NCI-H526 (cell line): ENCODE results near the gene ATP8A2.

Source experiments
- DNase-seq, 2 experiments: peaks; one replicate each; lab custom pipeline; 2025; lab: John Stamatoyannopoulos, UW

Gene ATP8A2

DNA sequence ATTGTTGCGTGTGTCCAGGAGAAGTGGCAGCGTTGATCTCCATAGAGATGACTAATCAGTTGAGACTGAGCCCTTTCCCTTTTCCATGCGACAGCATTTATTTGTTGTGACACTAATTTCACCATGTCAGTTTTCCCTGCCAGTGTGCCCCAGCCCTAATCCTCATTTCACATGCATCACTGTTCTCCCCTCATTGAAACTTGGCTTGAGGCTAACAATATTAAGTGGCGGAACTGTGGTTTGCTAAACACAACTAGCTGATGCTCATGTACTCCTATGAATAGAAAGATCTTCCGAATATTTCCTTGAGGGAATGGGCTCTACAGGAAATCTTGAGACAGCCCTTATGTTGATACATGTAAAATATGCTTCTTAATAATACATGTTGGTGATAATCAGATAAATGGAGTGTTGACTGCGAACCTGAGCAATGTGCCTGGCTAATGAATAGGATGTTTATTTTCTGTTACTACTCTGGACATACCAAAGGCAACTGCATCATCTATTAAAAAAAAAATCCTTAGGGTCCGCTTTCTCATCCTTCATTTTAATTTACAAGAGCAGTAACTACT is 258.6 kb downstream of the ATP8A2 start:
- peak; percentile 15 to 38 for DNase-seq

DNA sequence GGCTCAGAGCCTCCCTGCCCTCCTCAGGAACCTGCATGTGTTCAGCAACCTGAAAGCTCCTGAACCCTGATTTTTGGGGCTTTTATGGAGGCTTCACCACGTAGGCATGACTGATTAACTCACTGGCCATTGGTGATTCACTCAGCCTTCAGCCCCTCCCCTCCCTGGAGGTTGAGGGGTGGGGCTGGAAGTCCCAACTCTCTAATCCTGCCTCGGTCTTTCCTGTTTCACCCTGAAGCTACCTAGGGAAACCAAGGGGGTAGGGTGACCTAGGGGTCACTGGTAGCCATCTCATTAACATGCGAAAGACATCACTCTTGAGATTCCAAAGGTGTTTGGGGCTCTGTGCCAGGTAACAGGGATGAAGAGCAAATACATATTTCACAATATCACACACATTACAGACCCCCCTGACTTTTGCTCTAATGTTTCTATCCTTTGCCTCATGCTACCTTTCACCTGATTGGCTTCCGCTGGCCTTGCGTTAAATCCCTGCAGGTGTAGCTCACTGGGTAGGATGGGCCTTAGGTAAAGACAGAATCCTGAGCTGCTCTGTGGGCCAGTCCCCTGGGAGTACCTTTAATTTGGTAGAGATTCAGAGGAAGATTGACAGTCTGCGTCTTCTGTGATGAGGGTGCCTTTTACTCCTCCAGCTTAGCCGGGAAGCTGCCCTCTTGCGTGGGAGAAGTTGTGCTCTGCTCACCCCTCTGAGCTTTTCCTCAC is 260.6 kb downstream of the ATP8A2 start:
- DNase-seq: no peak

DNA sequence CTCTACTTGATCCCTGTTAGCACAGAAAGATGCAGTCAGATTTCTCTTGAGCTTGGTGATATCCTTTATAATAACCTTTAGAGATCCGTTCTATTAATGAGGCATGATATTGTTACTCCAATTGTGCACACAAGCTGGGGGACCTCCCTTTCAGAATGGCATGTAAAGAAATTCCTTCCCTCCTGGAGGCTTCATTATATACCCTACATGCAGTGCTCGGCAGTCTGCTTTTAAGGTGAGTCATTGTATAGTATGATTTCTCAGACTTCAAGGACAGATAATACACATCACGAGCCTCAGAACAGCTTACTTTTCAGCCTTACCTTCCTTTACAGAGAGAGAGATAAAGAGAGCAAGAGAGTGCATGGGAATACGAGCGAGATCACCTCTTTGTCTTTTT is 261.3 kb downstream of the ATP8A2 start:
- no peak for DNase-seq

DNA sequence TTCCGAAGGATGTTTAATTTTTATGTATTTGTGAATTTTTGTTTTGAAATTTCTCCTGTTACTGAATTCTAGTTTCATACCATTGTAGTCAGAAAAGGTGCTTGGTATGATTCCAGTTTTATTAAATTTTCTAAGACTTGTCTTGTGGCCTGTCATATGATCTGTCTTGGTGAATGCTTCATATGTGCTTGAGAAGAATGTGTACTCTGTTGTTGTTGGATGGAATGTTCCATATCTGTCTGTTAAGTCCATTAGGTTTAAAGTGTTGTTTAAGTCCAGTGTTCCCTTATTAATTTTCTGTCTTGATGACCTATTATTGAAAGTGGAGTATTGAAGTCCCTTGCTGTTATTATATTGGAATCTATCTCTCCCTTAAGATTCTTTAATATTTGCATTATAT is 273.9 kb downstream of the ATP8A2 start:
- DNase-seq: no peak

DNA sequence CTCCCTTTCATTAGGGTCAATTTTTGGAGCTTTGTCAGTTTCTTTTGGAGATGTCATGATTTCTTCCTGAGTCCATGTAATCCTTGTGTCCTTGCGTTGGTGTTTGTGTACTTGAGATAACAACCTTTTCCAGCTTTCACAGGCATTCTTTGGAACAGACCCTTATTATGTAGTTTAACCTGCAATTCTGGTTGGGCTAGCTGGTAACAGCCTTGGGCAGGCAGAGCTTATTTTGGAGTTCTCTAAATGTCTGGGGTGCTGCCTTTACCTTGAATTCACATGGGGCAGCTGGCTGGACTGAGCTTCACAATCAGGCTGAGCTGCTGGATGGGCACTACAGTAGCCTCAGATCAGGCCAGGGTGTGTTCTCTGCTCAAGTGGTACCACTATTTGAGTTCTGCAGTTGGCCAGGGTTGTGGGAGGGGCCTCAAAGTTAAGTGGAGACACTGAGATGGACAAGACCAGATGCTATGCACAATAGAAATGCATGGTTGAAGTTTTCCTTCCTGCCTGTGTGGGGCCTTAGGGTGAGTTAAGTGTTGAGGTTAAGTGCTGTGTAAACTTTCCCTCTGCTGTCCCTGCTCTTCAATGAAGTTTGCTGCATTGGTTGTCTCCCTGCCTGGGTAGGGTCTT is 277.3 kb downstream of the ATP8A2 start:
- no peak for DNase-seq

DNA sequence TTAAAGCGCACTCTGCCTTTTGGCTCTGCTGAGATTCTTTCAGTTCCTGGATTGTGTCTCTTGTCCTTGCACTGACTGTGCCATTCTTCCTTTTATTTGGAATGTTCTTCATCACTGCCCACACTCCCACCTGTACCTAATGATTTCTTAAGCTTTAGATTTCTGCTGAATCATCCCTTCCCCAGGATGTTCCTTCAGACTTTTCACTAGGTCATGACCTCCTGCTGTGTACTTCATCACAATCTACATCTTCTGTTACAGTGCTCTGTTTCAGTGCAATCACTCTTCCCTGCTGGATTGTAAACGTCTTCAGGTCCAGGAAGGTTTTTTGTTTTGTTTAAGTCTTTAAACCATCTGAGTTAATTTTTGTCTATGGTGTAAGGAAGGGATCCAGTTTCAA is 281.0 kb downstream of the ATP8A2 start:
- DNase-seq: no peak

DNA sequence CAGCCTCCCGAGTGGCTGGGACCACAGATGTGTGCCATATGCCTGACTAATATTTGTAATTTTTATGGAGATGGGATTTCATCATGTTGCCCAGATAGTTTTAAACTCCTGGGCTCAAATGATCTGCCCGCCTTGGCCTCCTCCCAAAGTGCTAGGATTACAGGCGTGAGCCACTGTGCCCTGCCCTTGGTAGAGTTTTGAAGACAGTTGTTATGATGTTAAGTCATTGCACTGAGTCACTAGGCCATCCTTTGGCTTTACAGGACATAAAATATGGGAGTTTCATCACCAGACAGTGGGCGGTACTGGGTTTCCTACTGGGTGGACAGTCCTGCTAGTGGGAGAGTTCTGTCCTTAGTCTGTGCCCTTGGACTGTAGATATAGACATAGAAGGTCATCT is 282.5 kb downstream of the ATP8A2 start:
- no peak for DNase-seq

DNA sequence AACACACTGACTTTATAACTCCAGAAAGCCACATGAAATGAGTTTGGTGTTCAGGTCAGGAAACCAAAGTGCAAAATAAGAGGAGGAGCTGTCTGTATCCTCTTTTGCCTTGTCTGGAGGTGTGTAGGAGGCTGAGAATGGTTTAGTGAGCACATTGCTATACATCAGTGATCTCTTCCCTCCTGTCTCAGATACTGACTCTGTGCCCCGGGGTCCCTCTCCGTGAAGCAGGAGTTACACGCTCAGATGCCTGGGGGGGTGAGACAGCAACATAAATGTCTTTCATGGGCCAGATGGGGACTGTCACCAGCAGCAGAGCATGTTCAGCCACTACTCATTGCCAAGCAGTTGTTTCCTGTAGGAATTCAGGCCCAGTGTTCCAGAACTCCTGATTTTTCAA is 285.4 kb downstream of the ATP8A2 start:
- no peak for DNase-seq

DNA sequence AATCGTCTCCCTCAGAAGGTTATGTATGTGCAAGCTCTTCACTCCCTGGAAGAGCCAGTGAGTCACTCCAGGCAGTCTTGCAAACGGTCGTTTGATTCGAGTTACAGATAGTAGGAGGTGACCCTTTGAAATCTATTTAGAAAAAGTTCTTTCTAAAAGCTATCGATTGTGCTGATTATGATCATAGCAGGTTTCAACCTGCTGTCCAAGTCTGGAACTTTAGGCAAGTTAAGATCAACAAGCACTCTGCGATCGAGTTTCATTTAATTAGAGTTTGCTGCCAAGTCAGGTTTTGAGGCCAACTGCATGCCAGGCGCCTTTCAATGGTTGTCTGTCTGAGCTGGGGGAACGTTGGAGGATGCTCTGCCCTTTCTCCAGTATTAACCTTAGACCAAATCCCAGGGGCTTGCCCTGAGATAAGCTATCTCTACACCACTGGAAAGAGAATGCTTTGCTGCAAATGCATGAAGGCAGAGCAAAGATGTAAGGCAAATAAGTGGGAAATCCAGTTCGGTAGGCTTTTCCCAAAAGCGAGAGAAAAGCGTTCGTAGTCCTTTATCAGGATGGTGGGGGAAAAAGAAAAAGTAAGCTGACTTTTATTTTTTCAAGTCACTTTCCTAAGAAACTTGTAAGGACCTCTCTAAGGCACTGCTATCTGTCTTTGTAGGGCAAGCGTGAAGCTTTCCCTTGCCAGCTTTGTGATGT is 287.5 kb downstream of the ATP8A2 start:
- DNase-seq: peak; percentile 79

DNA sequence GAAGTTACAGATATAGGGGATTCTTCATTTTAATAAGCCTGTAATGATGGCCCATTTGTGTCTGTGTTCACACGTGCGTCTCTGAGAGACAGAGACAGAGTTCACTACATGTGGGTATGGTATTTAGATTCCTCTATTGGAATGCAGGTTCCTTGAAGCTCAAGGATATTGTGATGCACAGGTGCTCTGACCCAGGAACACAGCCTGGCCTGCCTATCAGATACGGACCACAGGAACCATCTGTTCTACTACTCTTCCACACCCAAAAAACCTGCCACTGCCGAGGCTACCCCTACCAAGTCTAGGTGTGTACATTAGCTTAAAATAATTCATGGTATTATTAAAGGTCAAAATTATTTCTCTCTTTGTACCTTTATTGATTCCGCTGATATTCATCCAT is 289.2 kb downstream of the ATP8A2 start:
- DNase-seq: no peak

DNA sequence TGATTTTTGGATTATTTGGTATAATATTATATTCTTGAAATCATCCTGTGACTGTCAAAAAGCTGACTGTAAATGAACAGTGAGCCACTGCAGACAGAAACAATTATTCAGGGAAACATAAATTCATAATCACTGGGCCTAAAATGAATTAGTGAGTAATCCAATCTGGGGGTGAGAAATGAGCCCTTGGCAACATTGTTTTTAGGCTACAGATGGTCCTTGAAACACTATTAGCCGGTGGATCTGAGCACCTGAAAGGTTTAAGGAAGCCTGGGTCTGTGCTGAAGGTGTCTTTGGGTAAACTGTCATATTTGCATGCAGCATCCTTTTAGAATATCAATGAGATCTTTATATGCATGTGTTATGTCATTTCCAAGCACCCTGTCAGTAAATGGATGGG is 290.7 kb downstream of the ATP8A2 start:
- DNase-seq: peak in 1 of 2 experiments; percentile 78

DNA sequence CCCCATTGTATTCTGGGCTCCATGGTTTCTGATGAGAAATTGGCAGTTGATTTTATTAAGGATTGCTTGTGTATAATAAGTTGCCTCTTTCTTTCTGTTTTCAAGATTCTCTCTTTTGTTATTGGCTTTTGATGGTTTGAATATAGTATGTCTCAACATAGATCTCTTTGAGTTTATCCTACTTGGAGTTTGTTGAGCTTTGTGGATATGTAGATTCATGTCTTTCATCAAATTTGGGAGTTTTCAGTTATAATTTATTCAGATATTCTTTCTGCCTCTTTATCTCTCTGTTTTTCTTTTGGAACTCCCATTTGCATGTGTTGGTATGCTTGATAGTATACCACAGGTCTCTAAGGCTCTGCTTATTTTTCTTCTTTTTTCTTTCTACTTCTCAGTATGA is 296.6 kb downstream of the ATP8A2 start:
- DNase-seq: no peak

DNA sequence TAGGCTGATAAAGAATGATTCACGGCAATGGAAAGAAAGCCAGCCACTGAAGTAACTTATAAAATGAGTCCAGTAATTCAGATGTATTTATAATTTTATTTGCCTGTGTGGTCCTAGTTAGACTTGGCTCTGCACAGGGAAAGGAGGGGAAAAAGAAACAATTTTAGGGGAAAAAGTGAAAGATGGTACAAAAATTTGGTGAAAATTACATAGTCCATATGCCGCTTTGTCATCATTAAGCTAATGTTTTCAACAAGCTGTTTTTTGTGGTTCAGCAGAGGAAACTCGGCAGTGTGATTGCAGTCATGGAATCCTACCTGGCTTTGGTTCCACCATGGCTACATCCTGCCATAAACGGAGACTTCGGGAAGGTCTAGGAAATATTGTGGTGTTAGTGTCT is 301.9 kb downstream of the ATP8A2 start:
- DNase-seq: no peak

DNA sequence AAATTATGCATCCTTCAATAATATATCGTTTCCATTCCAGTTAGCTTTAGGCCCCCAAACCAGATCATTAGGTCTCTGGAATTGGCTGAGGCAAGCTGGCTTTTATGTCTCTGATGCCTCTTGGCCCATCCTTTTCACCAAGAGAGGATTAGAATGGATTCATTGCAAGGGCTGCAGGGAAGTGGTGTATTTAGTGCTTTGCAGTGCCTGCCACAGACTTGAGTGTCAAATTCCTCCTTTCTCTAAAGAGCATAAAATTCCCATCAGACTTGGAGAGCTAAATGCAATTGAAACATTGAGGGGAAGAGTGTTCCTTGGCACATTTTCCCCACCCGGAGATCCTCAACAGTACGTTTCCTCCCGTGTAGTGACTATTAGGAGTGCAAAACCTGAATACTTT is 302.6 kb downstream of the ATP8A2 start:
- DNase-seq: no peak

DNA sequence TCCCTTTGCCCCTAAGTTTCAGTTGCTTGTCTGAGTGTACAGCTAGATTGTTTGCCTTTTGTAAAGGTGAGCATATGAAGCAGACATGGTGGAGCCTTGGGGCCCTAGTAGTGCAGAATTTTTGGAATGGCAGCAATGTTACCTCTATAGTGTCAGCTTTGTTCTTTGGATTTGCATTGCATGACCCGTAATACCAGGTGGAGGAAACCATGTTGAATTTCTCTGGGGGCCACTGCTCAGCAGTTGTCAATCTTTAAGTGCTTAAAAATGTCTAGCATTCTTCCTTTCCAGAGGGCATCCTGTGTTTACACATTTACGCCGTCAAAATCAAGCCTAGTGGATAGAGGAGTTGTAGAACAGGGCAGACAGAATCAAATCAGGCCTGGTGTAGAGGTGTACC is 303.3 kb downstream of the ATP8A2 start:
- no peak for DNase-seq

DNA sequence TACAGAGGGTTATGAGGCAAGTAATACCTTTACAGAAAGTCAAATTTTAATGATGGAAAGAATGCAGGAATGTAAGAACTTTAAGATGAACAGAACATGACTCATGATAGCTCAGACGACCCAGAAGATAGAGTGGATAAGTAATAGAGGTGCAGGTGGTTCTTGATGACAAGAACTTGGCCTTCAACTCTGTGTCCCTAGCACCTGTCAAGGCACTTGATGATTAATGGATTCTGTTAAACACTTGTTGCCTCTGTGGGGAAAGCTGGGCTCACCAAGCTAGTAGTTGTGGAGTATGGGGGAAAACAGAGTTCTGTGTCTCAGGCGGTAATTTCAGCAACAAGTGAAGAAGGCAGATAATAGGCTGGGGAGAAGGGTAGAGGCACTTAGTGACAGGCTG is 306.2 kb downstream of the ATP8A2 start:
- no peak for DNase-seq

DNA sequence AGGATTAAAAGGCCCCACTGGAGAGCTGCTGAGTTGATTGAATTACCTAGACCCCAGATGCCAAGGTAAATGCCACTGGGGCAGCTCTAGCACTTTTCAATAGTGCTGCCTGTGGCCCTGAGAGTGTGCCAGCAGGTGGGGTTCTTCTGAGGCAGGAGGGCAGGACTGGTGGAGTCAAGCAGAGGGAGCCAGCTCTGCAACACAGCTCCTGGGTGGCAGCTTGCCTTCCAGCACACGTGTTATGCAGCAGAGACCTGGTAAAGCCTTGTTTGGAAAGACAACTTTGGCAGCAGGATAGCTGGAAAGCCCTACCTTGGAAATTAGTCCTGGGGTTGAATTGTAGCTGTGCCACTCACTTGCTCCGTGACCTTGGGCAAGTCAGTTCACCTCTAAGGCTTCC is 306.6 kb downstream of the ATP8A2 start:
- DNase-seq: peak in 1 of 2 experiments; percentile 55

DNA sequence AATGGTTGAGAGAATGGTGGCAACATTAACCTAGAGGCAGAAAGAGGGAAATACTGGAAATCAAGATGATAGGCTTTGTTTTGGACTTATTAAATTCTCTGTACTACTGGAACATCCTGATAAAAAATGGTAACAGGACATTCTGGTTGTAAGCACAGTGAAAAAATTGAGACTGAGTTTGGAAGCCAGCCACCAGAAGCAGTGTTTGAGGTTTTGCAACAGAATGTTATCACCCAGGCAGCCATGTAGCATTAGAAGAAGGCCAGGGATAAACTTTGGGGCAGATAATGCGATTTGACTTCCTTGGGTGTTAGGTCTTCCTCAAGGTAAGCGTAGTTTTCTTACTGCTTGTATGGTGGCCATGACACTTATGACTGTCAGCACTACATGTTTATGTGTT is 307.4 kb downstream of the ATP8A2 start:
- no peak for DNase-seq

DNA sequence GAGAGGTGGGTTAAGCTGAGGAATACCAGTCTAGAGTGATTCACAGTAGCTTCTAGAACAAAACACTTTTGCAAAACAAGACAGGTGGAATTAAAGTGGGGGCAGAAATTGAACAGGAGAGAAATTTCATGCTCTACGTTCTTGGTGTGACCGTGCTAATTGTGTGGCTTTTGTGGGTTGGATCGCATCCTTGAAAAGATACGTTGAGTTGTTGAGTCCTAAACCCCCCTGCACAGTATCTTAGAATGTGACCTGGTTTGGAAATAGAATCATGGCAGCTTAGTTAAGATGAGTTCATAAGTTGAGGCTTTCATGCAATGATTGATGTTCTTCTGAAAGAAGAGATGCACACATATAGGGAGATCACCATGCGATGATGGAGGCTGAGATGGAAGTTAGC is 308.2 kb downstream of the ATP8A2 start:
- no peak for DNase-seq

DNA sequence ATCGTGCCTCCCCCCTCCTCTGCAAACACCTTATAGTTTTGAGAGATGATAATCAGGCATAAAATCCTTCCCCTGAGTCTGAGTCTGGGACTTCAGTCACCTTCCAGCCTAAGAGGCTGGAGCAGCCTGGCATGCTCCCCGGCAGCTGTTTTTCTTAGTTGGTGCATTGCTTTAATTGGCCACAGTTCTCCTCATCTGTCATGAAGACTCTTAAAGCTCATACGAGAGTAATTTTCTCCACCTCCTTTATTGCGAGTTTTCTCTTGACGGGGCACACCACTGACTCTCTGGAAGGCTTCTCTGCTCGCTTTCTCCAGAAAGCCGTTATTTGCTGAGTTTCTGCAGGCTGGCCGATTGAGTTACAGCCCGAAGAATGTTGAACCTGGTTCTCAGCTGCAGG is 310.5 kb downstream of the ATP8A2 start:
- no peak for DNase-seq

DNA sequence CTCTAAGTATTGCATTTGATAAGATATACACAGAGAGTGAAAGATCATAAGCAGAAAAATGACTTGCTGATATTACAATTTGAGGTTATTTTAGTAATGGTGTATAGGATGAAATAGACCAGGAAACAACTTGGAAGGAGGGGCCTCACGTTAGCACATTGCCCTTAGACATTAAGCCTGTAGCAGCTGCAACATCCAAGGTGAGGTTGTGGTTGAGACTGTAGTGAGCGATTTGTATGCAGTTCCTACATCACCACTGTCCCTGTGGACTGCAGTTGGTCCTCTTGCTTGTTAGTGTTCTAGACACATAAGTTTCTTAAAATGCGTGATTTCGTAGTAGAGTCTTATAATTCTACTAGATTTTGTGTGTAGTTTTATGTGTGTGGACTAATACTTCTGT is 311.3 kb downstream of the ATP8A2 start:
- DNase-seq: peak in 1 of 2 experiments; percentile 52

DNA sequence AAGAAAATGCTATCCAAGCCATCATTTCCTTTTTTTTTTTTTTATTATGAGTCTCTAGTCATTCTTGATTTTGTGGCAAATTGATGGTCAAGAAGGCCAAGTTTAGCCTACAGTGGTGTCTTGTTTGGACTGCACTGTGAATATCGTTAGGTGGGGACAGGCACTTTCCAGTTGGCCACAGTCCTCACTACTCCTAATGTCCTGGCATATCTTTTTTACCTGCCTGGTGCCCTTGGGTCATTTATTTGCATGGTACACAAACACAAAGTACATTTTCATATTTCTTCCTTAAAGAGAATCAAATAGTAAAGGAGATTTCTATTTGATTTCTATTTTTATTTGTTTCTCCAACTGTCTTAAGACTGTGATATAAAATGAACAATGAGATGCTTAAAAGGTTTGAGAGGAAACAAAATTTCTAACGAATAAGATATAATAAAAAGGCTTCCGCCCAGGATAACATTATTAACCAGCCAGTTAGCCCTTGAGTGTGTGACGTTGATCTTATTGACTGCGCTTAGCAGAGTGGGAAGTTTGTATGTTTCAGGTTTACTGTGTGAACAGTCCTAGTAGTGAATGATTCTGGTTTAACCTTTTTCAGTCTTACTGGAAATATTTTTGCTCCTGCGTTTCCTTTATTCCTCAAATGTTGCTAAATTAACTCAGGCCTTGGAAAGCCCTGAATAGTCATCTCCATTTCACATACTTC is 312.0 kb downstream of the ATP8A2 start:
- peak; percentile 78 to 80 for DNase-seq
